IPS DF 4.7 (cell line): ENCODE measurements around the gene FRAT2.

Source experiments
- DNase-seq: peaks from one replicate; pipeline ENCODE4 v3.0.0-alpha.2; 2013; ENCODE audit warnings: low spot score; ENCODE audit errors: extremely low read depth

Gene FRAT2

GRCh38 chr10:97327348-97328294 lies 6.9 kb downstream of the FRAT2 start:
- DNase-seq = no peak

- DNase-seq = no peak
These were observed 8.8 kb downstream of the FRAT2 start for GRCh38 chr10:97325754-97326153.

GRCh38 chr10:97323501-97323900 lies 11.0 kb downstream of the FRAT2 start:
- no peak for DNase-seq

DNA sequence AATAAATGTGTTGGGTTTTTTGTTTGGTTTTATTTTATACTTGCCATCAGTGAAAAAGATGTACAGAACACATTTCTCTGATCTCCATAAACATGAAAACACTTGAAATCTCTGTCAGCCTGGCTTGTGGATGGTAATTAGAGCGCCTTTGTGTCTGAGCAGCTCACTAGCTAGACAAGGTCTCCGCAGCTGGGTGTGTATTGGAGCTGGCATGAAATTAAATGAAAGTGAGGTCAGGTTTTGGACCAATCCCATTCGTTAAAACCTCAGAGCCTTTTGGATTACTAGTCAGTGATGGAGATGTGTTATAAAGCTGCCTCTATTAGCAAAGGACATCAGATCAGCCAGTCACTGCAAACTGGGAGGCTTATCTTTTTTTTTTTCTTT lies 12.7 kb downstream of the FRAT2 start:
- no peak for DNase-seq

- DNase-seq = no peak
These were observed 13.3 kb downstream of the FRAT2 start for GRCh38 chr10:97321032-97321803.

GRCh38 chr10:97320480-97321031 lies 14.0 kb downstream of the FRAT2 start:
- DNase-seq = no peak

- DNase-seq = no peak
These were observed 14.7 kb downstream of the FRAT2 start for GRCh38 chr10:97319671-97320479.

DNA sequence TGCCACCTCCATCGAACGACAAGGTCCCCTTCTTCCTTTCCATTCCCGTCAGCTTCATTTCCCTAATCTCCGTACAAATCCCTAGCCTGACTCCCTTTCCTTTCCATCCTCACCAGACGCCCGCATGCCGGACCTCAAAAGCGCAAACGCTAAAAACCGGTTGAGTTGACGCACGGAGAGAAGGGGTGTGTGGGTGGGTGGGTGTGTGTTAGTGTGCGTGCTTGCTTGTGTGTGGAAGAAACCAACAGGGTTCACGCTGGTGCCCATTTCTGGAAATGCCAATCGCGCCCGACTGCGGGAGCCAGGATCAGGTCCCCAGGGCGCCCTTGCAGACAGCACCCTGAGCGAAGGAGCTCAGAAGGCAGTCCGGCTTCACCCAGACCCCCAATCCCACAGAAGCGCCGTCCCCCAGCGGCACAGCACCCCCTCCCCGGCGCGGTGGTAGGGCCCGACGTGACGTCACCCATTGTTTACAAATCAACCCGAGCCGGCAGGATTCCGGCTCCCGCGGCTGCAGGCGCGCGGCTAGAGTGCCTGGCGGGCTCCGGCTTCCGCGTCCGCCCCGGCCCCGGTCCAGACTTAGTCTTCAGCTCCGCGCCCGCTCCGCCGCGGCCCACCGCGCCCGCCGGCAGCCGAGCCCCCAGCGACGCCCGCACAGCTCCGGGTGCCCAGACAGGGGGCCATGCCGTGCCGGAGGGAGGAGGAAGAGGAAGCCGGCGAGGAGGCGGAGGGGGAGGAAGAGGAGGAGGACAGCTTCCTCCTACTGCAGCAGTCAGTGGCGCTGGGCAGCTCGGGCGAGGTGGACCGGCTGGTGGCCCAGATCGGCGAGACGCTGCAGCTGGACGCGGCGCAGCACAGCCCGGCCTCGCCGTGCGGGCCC lies 15.5 kb downstream of the FRAT2 start, which contains the start of gene FRAT1:
TSS of gene FRAT1 (plus strand) at position 500 of the 880 bp plus-strand sequence. CDS start at position 683, 183 bp downstream.
- no peak for DNase-seq

- DNase-seq = no peak
These were observed 19.9 kb downstream of the FRAT2 start for GRCh38 chr10:97314671-97315070.

GRCh38 chr10:97312897-97313296 lies 21.6 kb downstream of the FRAT2 start:
- no peak for DNase-seq

- no peak for DNase-seq
These were observed 23.4 kb downstream of the FRAT2 start for GRCh38 chr10:97311111-97311626.

DNA sequence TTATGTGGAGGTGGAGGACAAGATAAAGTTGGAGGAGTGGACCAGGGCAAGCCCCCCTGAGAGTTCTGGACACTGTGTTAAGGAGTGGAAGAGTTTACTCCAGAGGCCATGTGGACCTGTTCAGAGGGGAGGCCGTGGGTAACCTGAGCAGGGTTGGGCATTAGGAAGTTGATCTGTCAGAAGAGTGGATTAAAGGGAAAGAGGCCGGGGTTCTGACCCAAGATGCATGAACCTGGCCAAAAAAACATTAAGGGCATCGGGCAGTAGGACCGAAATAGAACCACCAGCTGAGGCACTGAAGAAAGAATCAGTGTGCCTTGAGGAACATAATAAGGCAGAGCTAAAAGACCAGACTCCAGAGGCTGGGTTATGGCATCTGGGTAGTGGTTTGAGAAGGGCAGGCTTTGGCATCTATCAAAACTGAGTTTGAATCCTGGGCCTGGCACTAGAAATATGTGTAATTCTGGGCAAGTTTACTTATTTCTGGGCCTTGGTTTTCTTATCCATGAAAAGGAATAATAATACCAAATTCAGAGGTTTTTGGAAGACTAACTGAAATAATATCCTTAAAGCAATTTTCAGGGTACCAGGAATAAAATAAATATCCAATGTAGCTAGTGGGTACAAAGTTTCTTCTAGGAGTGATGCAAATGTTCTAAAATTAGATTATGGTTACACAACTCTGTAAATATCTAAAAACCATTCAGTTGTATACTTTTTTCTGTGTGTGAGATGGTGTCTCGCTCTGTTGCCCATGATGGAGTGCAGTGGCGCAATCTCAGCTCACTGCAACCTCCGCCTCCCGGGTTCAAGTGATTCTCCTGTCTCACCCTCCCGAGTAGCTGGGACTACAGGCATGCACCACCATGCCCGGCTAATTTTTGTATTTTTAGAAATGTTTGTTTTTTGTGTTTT lies 26.4 kb downstream of the FRAT2 start:
- DNase-seq = no peak

DNA sequence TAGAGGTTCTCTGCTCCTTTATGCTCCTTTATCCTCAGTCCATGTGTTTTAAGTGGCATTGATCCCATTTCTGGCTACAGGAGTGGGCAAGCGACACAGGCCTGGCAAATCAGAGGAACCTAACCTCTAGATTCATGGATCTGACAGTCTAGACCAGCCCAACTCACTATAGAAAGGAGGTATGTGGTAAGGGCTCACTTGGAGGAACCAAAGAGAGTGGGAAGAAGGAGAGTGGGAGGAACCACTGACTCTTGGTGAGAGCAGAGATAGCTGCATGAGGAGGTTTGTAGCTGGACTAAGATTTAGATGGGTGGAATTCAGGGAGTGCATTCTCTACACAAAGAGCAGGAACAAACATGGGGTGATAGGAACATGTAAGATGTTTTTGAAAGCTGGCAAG lies 27.1 kb downstream of the FRAT2 start:
- DNase-seq = no peak

GRCh38 chr10:97302088-97302791 lies 32.3 kb downstream of the FRAT2 start:
- no peak for DNase-seq

DNA sequence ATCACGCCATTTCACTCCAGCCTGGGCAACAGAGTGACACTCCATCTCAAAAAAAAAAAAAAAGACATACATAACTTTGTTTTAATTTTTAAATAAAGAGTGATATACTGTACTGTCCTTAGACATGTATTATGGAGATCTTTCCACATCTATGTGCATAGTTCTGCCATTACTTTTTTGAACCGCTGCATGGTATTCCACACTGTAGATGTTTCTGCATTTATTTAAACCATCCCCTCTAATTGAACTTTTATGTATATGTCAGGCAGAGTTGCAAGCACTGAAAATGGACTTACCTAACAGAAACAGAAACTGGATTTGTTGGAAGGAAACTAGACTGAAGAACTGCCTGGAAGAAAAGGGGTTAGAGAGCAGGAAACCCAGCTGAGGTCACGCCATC lies 33.5 kb downstream of the FRAT2 start:
- DNase-seq = no peak

DNA sequence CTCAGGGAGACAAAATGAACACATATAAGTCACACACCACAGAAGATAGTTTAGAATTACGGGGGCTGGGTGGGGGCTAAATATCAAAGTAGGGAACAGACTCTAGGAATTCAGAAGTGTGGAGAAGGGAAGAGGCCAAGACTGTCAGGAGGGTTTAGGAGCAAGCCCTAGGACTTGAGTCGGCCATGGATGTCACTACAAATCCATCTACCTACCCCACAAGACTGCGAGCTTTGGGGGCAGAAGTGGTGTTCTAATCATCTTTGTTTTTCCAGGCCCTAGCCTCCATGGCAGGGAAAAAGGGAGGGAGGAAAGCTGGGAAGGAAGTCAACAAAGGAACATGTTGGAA lies 36.3 kb downstream of the FRAT2 start:
- no peak for DNase-seq

GRCh38 chr10:97297556-97298222 lies 36.8 kb downstream of the FRAT2 start:
- DNase-seq = no peak

- DNase-seq = no peak
These were observed 41.7 kb downstream of the FRAT2 start for GRCh38 chr10:97292862-97293198.
